ENCODE results near the gene ZNF439.
"Not testable (repeated sequence)": the region's sequence is repeated elsewhere in the genome, so short reads cannot be mapped to it uniquely, and the experiment has no call there.

The ZNF439 gene
- 17.1 reads per million, percentile 43 among the genes with 10 or more reads in this experiment for total RNA-seq

DNA sequence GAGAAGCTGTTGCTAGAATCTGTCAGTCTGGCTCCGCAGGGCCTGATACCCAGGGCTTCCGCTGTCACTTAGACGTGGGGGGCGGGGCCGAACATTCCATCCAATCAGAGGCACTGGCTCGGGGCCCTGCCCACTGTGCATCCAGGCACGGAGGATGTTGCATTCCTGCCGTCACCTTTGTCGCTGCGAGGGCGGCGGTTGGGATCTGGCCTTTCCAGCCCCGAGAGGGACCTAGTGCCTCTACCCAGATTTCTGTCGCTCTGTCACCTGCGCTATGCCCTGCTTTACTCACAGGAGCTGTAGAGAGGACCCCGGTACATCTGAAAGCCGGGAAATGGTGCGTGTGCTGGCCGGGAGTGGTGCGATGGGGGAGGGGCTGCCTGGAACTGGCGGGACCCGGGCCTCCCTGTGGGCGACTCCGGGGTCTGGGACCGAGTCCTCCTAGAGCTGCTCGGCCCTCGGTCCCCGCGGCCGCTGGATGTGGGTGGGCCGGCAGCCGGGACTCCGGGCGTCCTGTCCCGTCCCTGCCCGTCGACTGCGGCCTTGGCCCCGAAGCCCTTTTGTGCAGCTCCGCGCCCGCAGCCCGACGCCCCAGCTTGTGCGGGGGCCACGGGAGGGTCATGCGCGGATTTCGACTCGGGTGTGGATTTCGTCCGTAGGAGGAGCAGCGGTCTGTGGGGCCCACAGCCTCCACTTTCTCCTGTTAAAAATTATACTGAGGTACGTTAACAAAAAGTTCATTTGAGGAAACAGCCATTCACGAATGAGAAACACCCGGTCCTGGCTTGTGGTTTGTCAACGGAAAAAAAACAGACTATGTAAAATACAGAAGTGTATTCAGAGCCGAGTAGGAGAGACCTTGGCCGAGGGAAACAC is at the start of gene ZNF439:
TSS of gene ZNF439 (plus strand) at position 133 of the 876 bp plus-strand sequence. CDS start at position 275, 142 bp downstream.
- DNase-seq = peak; percentile 78

DNA sequence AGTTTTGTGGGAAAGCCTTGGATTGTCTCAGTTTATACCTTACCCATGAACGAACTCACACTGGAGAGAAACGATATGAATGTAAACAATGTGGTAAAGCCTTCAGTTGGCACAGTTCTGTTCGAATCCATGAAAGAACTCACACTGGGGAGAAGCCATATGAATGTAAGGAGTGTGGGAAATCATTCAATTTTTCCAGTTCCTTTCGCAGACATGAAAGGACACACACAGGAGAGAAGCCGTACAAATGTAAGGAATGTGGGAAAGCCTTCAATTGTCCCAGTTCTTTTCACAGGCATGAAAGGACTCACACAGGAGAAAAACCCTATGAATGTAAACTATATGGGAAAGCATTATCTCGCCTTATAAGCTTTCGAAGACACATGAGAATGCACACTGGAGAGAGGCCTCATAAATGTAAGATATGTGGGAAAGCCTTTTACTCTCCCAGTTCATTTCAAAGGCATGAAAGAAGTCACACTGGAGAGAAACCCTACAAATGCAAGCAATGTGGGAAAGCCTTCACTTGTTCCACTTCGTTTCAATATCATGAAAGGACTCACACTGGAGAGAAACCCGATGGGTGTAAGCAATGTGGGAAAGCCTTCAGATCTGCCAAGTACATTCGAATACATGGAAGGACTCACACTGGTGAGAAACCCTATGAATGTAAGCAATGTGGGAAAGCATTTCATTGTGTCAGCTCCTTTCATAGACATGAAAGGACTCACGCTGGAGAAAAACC is 42.0 kb upstream of the ZNF439 start:
- DNase-seq = no peak

DNA sequence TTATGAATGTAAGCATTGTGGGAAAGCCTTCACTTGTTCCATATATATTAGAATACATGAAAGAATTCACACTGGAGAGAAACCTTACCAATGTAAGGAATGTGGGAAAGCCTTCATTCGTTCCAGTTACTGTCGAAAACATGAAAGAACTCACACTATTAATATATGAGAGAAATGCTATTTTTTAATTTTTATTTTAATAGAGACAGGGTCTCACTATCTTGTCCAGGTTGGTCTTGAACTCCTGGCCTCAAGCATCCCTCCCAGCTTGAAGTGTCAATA is 41.5 kb upstream of the ZNF439 start:
- DNase-seq = no peak

DNA sequence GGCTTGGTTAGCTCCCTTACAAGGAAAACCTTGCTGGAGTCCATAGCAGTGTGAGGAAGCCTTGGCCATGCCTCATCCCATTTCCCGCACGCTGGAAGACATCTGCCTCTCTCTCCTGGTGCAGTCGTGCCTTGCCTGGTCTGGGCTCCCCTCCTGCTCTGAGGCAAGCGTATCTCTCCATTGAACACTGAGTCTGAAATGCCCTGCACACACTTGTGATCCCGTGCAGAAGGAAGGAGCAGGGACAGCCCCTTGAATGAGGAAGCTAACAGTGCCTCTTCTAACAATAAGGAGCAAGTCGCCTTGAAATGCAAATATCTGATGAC is 34.9 kb upstream of the ZNF439 start:
- DNase-seq = no peak

DNA sequence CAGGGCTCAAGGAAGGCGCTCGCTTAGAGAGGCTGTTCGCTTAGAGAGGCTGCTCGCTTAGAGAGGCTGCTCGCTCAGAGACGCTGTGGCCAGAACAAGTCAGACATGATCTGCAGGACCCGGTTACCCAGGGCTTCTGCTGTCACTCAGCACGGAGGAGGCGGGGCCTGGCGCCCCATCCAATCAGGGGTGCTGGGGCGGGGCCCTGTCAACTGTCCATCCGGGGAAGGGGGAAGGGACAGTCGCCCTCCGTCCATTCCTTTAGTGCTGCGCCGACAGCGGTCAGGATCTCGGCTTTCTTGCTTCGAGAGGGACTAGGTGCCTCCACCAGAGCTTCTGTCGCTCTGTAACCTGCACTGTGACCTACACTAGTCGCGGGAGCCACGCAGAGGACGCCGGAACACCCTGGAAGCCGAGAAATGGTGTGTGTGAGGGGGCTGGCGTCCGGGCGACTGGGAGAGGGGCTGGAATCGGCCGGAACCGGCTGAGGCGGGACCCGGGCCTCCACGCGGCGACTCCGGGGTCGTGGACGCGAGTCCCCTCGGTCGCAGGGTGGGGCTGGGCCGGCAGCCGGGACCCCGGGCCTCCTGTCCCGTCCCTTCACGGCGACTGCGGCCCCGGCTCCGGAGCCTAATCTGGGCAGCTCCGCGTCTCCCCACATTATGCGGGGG is 34.4 kb upstream of the ZNF439 start, which contains the start of gene ZNF440:
TSS of gene ZNF440 (plus strand) at position 245 of the 671 bp plus-strand sequence. CDS start at position 420, 175 bp downstream.
- peak; percentile 70 for DNase-seq

- no peak for DNase-seq
Measured at GRCh38 chr19:11814700-11815035, 33.9 kb upstream of the ZNF439 start.

- DNase-seq = no peak
Measured at GRCh38 chr19:11821474-11822109, 26.9 kb upstream of the ZNF439 start.

- not testable (repeated sequence) for DNase-seq
Measured at GRCh38 chr19:11828957-11829876, 19.3 kb upstream of the ZNF439 start.

GRCh38 chr19:11832253-11832912 is 16.1 kb upstream of the ZNF439 start:
- no peak for DNase-seq

GRCh38 chr19:11833541-11833940 is 15.0 kb upstream of the ZNF439 start:
- DNase-seq = no peak

GRCh38 chr19:11835626-11836066 is 12.9 kb upstream of the ZNF439 start:
- DNase-seq = not testable (repeated sequence)

DNA sequence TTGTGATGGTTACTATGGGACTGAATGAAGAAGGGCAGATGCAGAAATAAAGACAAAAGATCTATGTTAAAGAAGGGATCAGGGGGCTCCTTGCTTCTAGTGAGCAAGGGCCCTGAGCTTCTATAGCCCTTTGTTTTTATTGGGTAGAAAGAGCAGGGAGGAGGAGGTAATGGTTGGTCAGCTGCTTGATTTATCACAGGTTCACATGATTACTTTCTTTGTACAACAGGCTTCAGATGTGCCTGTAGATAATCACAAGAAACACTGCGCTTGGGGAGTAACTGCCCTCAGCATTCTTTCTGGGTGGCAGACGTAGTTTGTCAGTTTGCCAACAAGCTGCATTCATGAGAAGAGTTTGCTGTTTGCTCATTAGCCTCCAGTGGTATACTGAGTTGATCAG is 4.8 kb upstream of the ZNF439 start:
- DNase-seq = no peak

DNA sequence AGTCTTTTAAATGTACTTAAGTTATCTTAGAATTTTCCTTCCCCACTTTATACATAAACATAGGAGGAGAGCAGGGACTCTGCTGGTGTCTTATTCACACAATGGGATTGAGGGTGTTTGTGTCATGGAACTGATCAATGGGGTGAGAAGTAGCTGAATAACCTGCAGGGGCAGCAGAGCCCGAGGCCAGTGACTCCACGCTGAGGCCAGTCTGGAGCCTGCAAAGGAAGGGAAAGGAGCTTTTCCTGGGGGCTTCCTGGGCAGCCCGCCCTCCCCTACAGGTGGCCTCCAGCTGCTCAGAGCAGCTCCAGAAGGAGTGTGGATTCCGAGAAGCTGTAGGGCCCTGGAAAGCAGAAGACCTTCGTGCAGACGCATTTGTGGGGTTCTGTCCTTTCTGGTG is 911 bp upstream of the ZNF439 start:
- DNase-seq = not testable (repeated sequence)

GRCh38 chr19:11848200-11848593 is 329 bp upstream of the ZNF439 start:
- no peak for DNase-seq

GRCh38 chr19:11850289-11850688 is 1.8 kb downstream of the ZNF439 start:
- not testable (repeated sequence) for DNase-seq

DNA sequence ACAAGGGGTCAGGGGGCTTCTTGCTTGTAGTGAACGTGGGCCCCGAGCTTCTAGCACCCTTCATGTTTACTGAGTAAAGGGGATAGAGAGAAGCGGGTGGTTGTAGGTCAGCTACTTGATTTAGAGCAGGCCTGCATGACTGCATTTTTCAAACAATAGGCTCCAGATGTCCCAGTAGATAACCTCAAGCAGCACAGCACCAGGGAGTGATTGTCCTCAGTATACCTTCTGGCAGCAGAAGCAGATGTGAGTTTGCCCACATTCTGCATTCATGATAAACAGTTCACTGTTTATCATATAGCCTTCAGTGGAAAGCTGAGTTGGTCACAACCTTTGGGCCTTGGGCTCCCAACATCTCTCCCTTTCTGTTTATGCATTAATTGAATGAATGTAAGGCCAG is 4.8 kb downstream of the ZNF439 start:
- DNase-seq = no peak

DNA sequence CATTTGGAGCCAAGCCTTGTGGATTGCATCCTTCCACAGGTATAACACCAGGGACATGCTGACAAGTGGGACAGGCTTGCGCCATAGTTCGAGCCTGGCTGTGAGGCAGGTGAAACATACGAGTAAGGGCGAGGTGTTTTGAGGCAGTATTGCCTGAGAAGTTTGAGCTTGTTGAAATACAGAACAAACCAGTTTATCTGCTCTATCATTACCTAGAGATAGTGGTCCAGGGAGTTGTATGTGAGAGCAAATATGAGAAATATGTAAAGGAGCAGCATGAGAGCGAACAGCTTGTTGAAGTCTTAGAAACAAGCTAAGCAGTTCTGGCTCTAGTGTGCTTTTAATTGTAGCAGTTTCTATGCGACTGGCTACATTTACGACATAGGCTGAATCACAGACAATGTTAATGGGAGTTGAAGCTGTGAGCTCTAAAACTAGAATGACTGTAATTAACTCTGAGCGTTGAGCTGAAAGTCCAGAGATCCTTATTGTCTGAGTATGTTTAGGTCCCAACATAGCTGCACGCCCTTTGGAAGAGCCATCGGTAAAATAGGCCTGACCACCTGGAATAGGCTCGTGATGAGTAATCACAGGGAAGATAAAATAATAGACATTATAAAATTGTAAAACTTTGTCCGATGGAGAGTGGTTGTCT is 8.2 kb downstream of the ZNF439 start:
- DNase-seq = no peak

GRCh38 chr19:11860721-11861120 is 12.2 kb downstream of the ZNF439 start:
- no peak for DNase-seq

GRCh38 chr19:11861301-11861700 is 12.8 kb downstream of the ZNF439 start:
- no peak for DNase-seq

DNA sequence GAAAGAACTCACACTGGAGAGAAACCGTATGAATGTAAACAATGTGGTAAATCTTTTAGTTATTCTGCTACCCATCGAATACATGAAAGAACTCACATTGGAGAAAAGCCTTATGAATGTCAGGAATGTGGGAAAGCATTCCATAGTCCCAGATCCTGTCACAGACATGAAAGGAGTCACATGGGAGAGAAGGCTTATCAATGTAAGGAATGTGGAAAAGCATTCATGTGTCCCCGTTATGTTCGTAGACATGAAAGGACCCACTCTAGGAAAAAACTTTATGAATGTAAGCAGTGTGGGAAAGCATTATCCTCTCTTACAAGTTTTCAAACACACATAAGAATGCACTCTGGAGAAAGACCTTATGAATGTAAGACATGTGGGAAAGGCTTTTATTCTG is 19.2 kb downstream of the ZNF439 start:
- DNase-seq = not testable (repeated sequence)

GRCh38 chr19:11868188-11868587 is 19.7 kb downstream of the ZNF439 start:
- DNase-seq = no peak

Data from effector CD4-positive, alpha-beta T cell (primary cell).